Stomach (tissue), 4 donors: Measurements from ENCODE around the gene RALBP1.

Experiments
- CTCF ChIP-seq, 7 experiments: fragments of 450-650 bp in 4 of 7; fragments of 200-600 bp in 3 of 7; sonication (generic) in 3 of 7; IDR thresholded peaks; one replicate each; pipeline ENCODE4 v1.5.1; 2016 to 2019; ENCODE audit warnings: antibody characterized with exemption in 7 of 7, control low read depth in 2 of 7, mild to moderate bottlenecking in 1 of 7
- EP300 ChIP-seq: sonication (generic); formaldehyde crosslinking; IDR thresholded peaks from one replicate; pipeline ENCODE4 v1.6.1; 2017; ENCODE audit warnings: antibody characterized with exemption

GRCh38 chr18:9563331-9563730, 88.0 kb downstream of the RALBP1 start:
- TF ChIP-seq CTCF (IDR thresholded peaks at IDR 0.05) (no peak), EP300 (no peak)
